ENCODE data around the gene POU6F1.

The POU6F1 gene

GRCh38 chr12:51152953-51153352, 64.9 kb downstream of the POU6F1 start:
- DNase-seq = no peak

- DNase-seq = no peak
Measured at GRCh38 chr12:51150777-51151176, 67.1 kb downstream of the POU6F1 start.

- DNase-seq = no peak
Measured at GRCh38 chr12:51147309-51147708, 70.6 kb downstream of the POU6F1 start.

- no peak for DNase-seq
Measured at GRCh38 chr12:51139292-51139844, 78.5 kb downstream of the POU6F1 start.

All from DMS79 treated with DMSO at 0.1 percent for 48 hours (cell line).